Stimulated activated CD4-positive, alpha-beta T cell treated with anti-CD3 and anti-CD28 coated beads, Interleukin-12 subunit alpha, Interleukin-12 subunit beta, amount 100 ng/mL, for 4 hours (primary cell): ENCODE data around the gene GPR137B.

Source experiments
- DNase-seq: peaks from one replicate; pipeline ENCODE4 v3.0.0-alpha.2; 2020

The GPR137B gene, protein sequence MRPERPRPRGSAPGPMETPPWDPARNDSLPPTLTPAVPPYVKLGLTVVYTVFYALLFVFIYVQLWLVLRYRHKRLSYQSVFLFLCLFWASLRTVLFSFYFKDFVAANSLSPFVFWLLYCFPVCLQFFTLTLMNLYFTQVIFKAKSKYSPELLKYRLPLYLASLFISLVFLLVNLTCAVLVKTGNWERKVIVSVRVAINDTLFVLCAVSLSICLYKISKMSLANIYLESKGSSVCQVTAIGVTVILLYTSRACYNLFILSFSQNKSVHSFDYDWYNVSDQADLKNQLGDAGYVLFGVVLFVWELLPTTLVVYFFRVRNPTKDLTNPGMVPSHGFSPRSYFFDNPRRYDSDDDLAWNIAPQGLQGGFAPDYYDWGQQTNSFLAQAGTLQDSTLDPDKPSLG

DNA sequence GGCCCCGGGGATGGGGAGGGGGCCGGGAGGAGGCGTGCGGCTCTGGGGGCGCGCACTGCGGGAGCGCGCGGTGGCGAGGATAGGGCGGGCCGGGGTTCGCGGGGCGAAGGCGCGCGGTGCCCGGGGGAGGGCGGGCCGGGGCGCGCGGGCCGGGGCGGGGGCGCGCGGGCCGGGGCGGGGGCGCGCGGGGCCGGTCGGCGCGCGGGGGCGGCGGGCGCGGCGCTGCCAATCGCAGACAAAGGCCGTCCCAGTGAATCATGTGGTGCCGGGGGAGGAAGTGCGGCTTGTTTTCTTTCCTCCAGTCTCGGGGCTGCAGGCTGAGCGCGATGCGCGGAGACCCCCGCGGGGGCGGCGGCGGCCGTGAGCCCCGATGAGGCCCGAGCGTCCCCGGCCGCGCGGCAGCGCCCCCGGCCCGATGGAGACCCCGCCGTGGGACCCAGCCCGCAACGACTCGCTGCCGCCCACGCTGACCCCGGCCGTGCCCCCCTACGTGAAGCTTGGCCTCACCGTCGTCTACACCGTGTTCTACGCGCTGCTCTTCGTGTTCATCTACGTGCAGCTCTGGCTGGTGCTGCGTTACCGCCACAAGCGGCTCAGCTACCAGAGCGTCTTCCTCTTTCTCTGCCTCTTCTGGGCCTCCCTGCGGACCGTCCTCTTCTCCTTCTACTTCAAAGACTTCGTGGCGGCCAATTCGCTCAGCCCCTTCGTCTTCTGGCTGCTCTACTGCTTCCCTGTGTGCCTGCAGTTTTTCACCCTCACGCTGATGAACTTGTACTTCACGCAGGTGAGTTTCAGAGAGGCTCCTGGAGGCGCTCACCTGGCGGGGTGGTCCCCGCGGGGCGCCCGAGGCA, at the start of gene GPR137B:
TSS of gene GPR137B (plus strand) at position 287 of the 851 bp plus-strand sequence. CDS start at position 371, 84 bp downstream.
- DNase-seq, result peak; percentile 51

DNA sequence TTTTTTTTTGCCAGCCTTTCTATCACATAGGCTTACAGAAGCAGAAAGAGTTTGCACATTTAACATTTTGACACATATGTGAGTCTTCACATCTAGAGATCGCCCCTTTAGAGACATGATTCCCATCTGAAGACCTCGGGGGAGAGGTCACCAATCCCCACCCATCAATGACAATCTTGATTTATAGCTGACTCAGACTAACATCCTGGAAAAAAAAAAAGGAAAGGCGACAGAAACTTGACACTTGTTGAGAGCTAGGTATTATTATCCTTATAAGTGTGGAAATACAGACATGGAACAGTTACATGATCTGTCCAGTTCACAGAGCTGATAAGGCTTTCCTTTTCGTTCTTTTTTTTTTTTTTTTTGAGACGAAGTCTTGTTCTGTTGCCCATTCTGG, 49.4 kb upstream of the GPR137B start:
- DNase-seq, result no peak

DNA sequence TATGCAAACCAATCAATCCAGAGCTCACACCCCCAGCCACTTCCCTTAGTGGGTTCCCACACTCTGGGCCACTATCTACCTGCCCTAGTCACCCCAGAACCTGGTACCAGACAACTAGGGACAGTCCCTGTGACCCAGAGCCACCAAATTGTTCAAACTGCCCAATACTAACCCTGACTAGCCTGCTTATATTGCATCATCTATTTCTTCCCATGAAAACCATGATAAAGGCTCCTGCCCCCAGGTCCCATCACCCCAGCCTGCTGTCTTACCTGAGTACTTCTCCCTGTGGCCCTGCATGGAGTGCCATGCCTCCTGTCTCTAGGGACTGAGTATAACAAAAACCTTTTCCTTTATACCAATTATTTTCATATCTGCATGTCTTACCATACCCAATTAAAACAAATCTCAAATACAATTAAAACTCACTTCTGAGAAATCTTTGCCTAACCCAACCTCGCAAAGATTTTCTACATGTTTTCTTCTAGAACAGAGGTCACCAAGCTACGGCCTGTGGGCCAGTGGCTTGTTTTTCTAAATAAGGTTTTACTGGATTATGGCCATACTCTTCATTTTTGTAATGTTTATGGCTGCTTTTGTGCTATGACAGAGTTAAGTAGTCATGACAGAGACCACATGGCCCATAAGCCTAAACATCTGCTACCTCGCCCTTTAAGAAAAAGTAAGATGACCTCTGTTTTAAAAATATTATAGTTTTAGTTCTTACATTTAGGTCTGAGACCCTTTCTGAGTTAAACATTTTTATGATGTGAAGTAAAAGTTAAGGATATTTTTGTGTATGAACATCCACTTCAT, 46.4 kb upstream of the GPR137B start:
- DNase-seq, result no peak

DNA sequence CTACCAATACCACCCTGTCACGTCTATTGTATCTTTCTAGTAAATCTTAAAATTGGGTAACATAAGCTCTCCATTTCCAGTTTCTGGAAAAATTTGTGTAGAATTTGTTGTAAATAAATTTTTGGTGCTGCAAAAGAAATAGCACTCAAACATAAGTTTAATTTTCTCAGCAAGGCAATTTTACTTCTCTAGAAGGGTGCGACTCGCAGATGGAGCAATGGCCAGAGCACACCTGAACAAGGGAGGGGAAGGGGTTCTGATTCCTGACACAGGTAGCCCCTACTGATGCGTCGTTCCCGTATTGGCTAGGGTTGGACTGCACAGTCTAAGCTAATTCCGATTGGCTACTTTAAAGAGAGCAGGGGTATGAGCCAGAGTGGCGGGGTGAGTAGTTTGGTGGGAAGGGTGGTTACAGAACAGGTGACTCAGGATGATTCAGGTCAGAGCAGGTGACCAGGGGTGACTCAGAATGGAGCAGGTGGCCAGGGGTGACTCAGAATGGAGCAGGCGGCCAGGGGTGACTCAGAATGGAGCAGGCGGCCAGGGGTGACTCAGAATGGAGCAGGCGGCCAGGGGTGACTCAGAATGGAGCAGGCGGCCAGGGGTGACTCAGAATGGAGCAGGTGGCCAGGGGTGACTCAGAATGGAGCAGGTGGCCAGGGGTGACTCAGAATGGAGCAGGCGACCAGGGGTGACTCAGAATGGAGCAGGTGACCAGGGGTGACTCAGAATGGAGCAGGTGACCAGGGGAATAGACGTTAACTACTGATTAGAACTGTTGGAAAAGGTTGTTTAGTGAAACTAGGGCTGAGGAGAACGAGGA, 45.5 kb upstream of the GPR137B start:
- DNase-seq, result peak; percentile 56

DNA sequence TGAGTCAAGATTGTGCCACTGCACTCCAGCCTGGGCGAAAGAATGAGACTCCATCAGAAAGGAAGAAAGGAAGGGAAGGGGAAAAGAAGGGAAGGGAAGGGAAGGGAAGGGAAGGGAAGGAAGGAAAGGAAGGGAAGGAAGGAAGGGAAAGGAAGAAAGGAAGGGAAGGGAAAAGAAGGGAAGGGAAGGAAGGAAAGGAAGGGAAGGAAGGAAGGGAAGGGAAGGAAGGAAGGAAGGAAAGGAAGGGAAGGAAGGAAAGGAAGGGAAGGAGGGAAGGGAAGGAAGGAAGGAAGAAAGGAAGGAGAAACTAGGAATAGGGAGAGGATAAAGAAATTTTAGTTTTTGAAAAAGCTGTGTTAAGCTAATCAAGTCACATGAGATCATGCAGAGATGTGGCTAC, 44.1 kb upstream of the GPR137B start:
- no peak for DNase-seq

DNA sequence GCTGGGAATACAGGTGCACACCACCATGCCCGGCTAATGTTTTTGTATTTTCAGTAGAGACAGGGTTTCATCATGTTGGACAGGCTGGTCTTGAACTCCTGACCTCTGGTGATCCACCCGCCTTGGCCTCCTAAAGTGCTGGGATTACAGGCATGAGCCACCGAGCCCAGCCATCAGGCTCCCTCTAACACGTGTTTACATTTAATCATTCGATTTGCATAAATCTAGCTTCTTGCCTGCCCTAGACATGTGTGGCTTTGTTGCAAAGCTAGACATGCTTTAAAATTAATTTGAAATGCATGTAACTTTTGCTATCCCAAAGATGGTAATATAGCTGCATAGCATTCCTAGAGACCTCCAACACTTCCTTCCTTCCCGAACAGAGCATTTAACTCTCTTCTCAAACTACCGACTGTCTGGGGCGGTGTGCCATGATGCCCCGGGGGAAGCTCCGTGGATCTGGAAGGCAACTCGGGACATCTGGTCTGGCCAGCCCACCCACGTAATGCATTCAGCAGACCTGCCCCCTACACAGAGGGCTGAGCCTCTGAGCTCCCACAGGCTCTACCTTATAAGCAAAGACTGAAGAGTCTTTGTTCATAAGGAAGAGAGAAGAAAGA, 42.9 kb upstream of the GPR137B start:
- no peak for DNase-seq

DNA sequence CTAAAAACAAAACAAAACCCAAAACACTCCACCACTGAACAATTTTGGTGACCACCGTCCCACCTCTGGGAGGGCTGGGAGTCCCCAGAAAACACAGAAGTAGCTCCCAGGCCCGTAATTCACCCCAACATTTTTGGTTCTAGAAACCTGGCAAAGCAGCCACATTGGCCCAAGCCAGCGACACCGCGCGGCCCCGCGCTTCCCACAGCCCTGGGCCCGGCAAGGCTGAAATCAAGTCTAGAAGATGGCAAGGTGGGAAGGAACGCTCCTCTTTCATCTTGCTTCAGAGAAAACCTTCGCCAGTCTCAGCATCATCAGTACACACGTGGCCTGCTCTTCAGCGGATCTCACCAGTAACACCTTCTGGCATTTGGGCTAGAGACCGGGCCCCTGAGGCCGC, 41.5 kb upstream of the GPR137B start:
- no peak for DNase-seq

DNA sequence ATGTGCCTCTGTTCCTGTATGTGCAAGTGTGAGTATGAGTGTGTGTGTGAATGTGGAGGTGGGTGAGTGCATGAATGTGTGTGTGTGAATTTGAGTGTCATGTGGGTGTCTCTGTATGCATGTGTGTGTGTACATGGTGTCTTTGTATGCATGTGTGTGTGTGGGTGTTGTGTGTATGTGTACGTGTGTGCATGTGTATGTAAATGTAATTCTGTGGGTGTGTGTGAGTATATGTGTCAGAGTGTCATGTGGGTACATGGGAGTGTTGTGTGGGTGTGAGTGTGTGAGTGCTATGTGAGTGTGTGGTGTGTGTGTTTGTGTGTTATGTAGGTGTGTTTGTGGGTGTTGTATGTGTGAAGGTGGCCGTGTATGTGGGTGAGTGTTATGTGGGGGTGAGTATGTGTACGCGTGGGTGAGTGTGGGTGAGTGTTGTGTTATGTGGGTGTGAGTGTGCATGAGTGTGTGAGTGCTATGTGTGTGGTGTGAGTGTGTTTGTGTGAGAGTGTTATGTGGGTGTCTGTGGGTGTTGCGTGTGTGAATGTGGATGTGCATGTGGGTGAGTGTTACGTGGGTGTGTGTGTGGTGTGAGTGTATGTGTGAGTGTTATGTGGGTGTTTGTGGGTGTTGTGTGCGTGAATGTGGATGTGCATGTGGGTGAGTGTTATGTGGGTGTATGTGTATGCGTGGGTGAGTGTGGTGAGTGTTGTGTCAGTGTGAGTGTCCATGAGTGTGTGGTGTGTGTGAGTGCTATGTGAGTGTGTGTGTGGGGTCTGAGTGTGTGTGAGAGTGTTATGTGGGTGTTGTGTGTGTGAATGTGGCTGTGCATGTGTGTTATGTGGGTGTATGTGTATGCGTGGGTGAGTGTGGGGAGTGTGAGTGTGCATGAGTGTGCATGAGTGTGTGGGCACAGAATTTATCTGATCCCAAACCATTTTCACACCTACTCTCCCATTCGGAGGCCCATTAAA, 40.8 kb upstream of the GPR137B start:
- no peak for DNase-seq

DNA sequence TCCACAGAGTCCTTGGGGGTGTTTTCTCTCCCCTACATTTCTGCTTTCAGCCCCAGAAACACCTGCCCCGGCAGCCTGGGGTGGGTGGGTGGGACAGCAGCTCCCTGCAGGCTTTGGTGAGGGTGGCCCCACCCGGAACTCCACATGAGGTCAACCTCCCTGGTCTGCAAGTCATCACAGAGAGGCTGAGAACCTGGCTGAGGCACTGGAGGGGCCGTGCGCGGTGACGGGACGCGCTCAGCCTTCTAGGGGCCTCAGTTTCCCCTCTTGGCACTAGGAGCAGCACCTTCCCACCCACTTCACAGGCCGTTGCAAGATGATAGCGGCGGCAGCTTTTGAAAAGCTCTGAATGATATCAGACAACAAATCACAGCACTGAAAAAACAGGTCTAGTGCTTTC, 39.7 kb upstream of the GPR137B start:
- DNase-seq, result no peak

DNA sequence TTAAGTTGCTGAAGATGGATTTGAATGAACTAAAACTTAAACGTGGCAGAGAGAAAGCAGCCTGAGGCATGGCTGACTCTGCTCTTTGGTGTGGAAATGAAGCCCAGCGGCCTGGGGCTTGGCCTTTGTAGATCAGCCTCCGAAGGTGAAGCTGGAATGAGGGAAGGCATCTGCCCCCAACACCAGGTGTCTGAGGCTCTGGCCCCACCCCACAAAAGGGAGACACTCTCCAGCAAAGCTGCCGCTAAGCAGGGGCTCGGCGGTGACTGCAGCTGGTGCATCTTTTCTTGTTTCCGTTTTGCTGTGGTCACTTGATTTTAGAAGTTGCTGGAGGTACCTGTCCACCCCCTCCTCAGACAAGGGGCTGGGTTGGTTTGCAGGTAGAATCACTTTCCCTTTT, 39.3 kb upstream of the GPR137B start:
- no peak for DNase-seq

DNA sequence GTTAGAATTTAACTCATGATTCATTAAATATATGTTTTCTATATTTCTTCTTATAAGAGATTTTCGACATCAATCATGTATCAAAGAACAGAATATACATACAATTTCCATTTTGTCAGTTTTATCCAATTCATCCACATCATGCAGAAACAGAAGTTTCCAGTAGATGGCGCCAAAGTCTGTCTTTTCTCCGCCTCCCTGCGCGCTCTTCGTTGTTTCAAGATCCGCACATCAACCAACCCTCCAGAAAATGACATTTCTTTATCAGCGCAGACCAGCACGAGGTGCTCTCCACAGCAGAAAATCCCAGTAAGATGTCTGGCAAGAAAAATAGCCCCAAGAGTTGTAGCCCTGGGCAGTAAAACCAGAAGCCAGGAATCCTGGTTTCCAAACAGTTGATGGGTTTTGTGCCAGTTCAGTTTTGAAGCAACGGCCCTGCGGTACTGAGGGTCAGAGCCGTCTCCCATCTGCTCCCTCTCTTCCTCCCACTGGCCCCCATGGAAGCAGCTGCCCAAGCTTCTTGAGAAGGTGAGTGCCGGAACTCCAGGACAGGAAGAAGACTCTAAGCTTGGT, 38.6 kb upstream of the GPR137B start:
- DNase-seq, result peak; percentile 43

DNA sequence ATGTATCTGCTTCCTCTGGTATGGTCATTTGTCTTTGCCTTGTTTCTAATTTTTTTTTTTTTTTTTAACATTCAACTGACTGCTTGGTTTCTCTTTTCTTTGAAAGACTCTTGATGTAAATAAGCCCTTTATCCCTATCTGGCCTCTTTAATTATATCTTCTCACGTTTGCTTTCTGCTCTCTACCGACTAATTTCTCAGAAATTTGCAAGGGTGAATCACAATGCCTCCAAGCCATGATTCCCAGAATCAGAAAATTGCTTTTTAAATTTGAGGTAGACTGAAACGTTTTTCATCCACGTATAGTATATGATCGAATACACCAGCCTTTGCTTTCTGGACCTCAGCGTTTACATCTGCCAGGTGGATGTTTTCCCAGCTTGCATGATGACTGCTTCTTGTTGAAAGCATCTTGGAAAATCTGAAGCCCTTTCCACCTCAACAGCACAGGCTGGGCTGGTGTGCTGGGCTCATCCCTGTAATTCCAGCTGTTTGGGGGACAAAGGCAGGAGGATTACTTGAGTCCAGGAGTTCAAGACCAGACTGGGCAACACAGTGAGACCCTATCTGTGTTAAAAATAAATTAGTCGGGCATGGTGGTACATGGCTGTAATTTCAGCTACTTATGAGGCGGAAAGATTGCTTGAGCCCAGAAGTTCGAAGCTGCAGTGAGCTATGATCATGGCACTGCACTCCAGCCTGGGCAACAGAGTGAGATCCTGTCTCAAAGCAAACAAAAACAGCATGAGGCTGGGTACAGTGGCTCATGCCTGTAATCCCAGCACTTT, 35.0 kb upstream of the GPR137B start:
- DNase-seq, result no peak

DNA sequence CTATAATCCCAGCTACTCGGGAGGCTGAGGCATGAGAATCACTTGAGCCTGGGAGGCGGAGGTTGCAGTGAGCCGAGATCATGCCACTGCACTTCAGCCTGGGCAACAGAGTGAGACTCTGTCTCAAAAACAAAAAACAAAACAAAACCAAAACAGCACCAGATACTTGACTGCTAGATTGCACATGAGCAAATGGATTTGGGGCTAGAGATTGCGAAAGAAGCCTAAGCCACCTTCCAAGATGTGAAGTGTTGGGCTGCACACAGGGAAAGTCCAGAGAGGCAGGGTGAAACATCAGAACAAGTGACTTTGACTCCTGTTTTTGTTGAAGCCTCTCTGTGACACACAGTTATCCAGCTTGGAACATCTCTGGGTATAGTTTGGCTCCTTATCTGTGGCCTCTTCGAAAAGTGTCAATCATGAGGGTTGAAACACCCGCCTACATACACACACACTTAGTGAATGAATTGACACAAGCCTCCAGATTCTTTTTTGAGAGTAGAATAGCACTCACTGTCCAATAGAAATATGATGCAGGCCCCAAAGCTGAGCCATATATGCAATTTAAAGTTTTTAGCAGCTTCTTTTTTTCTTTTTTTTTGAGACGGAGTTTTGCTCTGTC, 34.2 kb upstream of the GPR137B start:
- DNase-seq, result no peak

DNA sequence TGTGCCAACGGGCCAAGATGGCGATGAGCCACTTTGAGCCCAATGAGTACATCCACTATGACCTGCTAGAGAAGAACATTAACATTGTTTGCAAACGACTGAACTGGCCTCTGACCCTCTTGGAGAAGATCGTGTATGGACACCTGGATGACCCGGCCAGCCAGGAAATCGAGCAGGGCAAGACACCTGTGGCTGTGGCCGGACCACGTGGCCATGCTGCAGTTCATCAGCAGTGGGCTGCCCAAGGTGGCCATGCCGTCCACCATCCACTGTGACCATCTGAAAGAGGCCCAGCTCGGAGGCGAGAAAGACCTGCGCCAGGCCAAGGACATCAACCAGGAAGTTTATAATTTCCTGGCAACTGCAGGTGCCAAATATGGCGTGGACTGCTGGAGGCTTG, 32.2 kb upstream of the GPR137B start:
- no peak for DNase-seq

DNA sequence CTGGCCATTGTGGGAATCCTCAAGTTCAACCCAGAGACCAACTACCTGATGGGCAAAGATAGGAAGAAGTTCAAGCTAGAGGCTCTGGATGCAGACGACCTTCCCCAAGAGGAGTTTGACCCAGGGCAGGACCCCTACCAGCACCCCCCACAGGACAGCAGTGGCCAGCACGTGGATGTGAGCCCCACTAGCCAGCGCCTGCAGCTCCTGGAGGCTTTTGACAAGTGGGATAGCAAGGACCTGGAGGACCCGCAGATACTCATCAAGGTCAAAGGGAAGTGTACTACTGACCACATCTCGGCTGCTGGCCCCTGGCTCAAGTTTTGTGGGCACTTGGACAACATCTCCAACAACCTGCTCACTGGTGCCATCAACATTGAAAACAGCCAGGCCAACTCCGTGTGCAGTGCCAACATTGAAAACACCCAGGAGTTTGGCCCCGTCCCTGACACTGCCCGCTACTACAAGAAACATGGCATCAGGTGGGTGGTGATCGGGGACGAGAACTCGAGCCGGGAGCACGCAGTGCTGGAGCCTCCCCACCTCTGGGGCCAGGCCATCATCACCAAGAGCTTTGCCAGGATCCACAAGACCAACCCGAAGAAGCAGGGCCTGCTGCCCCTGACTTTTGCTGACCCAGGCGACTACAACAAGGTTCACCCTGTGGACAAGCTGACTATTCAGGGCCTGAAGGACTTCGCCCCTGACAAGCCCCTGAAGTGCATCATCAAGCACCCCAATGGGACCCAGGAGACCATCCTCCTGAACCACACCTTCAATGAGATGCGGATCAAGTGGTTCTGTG, 30.6 kb upstream of the GPR137B start:
- no peak for DNase-seq

DNA sequence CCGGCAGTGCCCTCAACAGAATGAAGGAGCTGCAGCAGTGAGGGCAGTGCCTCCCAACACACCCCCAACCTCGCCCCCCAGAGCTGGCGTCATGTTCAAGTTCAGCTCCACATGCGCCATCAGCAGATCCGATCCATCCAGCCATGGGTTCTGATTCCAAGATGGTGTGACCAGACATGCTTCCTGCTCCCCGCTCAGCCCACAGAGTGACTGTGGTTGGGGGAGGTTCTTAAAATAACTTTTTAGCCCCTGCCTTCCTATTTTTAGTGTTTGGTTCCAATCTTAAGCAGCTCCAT, 30.1 kb upstream of the GPR137B start:
- no peak for DNase-seq

DNA sequence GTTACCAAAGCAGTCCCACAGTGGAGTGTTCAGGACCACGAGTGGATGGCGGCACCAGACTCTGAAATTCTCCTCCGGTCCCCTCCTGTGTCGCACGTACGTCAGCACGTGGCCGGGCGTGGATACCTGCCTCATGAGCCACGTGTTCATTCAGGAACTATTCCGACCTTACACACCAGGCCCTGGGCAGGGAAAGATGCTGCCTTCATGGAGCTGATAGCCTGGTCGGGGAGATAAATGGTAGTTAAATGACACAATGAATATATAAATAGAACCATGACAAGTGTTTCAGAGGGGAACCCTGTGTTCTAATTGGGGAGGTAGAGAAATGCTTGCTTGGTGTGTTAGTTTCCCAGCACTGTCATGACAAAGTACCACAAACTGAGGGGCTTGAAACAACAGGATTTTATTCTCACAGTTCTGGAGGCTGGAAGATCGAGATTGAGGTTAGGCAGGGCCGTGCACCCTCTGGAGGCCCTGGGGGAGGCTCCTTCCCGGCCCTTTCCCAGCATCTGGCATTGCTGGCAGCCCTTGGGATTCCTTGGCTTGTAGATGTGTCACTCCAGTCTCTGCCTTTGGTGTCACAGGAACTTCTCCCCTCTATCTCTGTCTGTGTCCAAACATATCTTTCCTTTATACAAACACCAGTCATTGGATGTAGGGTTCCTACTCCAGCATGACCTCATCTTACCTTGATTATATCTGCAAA, 28.9 kb upstream of the GPR137B start:
- DNase-seq, result no peak
